BJ (cell line): ENCODE results near the gene B3GNT5. TPM values are rescaled to one million over a fixed set of nuclear protein-coding genes. Genes with fewer than 3 reads are reported as not detected.

Experiments
- CTCF ChIA-PET: fragments of 350-600 bp; formaldehyde crosslinking; extraction: SDS; loops from one replicate; lab custom pipeline; 2021; ENCODE audit warnings: antibody characterized with exemption, inconsistent platforms; lab: Yijun Ruan, JAX
- POLR2A ChIA-PET: fragments of 300-600 bp; sonication (Branson Sonifier 250); formaldehyde crosslinking; extraction: SDS; loops from one replicate; lab custom pipeline; 2021; ENCODE audit warnings: antibody characterized with exemption; lab: Charles Lee
- DNase-seq: peaks from one replicate; pipeline ENCODE4 v3.0.0-alpha.2; 2011; ENCODE audit warnings: low read depth
- H3K27me3 ChIP-seq: 2 replicates; pipeline ENCODE4 v1.6.0; 2011; ENCODE audit warnings: low read length; ENCODE audit not compliant: control insufficient read depth, insufficient read depth
- H3K36me3 ChIP-seq: 2 replicates; pipeline ENCODE4 v1.5.1; 2011; ENCODE audit warnings: low read length; ENCODE audit not compliant: control insufficient read depth, insufficient read depth
- H3K4me3 ChIP-seq: 2 replicates; pipeline ENCODE4 v1.5.1; 2011; ENCODE audit warnings: low read depth, mild to moderate bottlenecking, control low read depth, low read length
- polyA plus RNA-seq: library from polyadenylated mRNA; depleted of rRNA; stranded (reverse); fragments of >200 nt; gene quantifications from 2 replicates; pipeline ENCODE4 v1.2.3, GENCODE V29; 2011
- TF ChIP-seq, protein P1 (sequence below): IDR thresholded peaks from 2 replicates; pipeline ENCODE4 v1.5.1; 2011; ENCODE audit warnings: low read depth, mild to moderate bottlenecking, control low read depth, inconsistent platforms, low read length, moderate library complexity; ENCODE audit not compliant: insufficient read depth

The B3GNT5 gene
- polyA plus RNA-seq, 1 experiment: 0.27 TPM

DNA sequence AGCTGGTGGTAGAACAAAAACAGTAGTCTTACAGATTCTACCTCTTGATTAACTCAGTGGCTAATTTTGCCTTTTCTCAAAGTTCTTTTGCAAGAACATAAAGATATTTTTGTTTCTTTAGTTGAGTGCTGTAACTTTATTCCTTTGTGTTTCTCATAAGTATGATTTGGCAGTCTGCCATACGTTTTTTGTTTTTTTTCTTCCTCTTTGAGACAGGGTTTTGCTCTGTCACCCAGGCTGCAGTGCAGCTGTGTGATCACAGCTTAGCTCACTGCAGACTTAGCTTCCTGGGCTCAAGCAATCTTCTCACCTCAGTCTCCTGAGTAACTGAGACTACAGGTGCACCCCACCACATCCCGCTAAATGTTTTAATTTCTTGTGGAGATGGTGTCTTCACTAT lies 22.4 kb downstream of the B3GNT5 start:
- ChIA-PET POLR2A (no interaction called here), CTCF (no interaction called here)
- no peak for DNase-seq
- Histone ChIP-seq H3K36me3 (no peaks in the 10 kb centered on the region), H3K27me3 (no peaks in the 10 kb centered on the region), H3K4me3 (no peak overlapping the region)
- TF ChIP-seq, protein P1, sequence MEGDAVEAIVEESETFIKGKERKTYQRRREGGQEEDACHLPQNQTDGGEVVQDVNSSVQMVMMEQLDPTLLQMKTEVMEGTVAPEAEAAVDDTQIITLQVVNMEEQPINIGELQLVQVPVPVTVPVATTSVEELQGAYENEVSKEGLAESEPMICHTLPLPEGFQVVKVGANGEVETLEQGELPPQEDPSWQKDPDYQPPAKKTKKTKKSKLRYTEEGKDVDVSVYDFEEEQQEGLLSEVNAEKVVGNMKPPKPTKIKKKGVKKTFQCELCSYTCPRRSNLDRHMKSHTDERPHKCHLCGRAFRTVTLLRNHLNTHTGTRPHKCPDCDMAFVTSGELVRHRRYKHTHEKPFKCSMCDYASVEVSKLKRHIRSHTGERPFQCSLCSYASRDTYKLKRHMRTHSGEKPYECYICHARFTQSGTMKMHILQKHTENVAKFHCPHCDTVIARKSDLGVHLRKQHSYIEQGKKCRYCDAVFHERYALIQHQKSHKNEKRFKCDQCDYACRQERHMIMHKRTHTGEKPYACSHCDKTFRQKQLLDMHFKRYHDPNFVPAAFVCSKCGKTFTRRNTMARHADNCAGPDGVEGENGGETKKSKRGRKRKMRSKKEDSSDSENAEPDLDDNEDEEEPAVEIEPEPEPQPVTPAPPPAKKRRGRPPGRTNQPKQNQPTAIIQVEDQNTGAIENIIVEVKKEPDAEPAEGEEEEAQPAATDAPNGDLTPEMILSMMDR: no peak

DNA sequence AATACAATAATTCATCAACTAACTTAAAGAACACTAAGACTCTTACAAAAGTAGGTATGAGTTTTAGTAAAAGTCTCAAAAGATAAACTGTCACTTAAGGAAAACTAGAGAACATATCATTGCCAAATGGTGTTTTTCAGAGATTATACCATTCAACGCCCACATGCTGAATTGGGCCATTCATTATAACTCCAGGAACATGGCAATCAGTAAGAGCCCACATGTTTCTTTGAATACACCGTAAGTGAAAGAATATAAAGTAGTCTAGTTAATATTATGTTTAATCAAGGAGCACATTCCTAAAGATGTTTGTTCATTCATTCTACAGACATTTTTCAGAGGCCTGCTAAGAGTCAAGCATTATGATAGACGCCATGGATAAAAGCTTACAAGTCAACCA lies 22.9 kb downstream of the B3GNT5 start:
- H3K27me3 ChIP-seq: no peaks in the 10 kb centered on the region
- no peaks in the 10 kb centered on the region for H3K36me3 ChIP-seq
- CTCF ChIA-PET: no interaction called here
- POLR2A ChIA-PET: no interaction called here
- H3K4me3 ChIP-seq: no peak overlapping the region
- no peak for DNase-seq
- TF ChIP-seq, protein P1: no peak

DNA sequence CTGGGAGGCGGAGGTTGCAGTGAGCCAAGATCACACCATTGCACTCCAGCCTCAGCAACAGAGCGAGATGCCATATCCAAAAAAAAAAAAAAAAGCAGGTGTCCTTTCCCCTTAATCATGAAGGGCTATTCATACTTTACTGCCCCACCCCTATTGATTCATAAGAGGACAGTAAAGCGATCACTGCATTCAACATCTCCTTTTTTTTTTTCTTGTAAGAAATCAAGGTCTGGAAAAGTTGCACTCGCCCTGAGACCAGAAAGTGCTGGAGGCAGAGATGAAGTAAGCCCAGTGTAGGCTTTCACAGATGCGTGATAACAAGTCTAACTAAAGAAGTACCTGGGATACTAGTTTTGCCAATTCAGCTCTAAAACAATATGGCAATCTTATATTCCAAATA lies 24.2 kb downstream of the B3GNT5 start:
- no peaks in the 10 kb centered on the region for H3K36me3 ChIP-seq
- POLR2A ChIA-PET: no interaction called here
- TF ChIP-seq, protein P1: no peak
- no peak overlapping the region for H3K4me3 ChIP-seq
- no peak for DNase-seq
- CTCF ChIA-PET: no interaction called here
- H3K27me3 ChIP-seq: no peaks in the 10 kb centered on the region

DNA sequence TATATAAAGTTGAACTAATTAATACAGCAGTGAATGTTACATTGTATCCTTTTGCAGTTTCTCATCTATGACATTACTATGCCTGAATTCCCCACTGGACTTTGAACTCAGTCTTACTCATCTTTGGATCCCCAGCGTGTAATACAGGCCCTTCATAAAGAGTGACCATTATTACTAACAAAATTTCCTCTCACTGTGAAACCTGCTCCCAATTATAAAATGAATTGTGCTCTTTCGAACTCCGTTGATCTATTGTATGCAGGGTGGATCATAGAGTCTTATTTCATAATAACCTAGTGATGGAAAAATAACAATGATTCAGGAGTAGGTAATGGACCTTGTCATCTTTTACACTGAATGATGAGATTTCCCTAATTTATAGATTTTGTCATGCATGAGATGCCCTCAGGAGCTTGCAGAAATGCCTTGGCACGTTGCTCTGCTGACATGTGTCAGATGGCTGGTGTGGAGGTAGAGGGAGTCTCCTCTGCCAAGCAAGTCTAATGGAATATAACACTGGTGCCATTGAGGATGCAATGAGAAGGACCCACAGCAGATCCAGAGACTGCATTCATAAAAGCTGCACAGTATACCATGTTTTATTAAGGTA lies 25.5 kb downstream of the B3GNT5 start:
- TF ChIP-seq, protein P1: no peak
- Histone ChIP-seq H3K27me3 (no peaks in the 10 kb centered on the region), H3K36me3 (no peaks in the 10 kb centered on the region), H3K4me3 (no peak overlapping the region)
- CTCF ChIA-PET: no interaction called here
- POLR2A ChIA-PET: no interaction called here
- DNase-seq: no peak

DNA sequence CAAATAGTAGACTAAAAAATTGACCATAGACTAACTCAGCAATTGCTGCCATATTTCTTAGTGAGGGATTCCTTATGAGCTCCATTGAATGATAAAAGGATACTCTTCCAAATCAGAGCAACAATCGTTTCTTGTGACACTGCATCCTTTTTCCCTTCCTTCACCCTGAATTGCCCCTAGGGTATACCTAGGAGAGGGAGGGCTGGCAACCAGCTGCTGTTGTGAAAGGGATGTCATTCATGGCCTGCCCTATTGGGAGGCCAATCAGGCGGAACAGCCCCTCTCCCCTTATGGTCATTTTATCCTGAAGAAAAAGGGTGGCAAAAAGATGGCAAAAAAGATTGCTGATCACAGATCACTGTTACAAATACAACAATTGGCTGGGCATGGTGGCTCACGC lies 26.3 kb downstream of the B3GNT5 start:
- H3K27me3 ChIP-seq: no peaks in the 10 kb centered on the region
- no peak for DNase-seq
- ChIA-PET CTCF (no interaction called here), POLR2A (no interaction called here)
- TF ChIP-seq, protein P1: no peak
- no peak overlapping the region for H3K4me3 ChIP-seq
- H3K36me3 ChIP-seq: no peaks in the 10 kb centered on the region
